GM18868 (cell line): ENCODE data around the gene POU6F2.
"Not testable (repeated sequence)": the region's sequence is repeated elsewhere in the genome, so short reads cannot be mapped to it uniquely, and the experiment has no call there.

Experiments
- ATAC-seq: cut with Tn5 transposase; IDR thresholded peaks from one replicate; pipeline ENCODE4 v1.9.1; 2021; ENCODE audit warnings: mild to moderate bottlenecking, moderate library complexity; ENCODE audit not compliant: unreplicated experiment

The POU6F2 gene

GRCh38 chr7:39294022-39294421 is 316.3 kb downstream of the POU6F2 start:
- no peak for ATAC-seq

GRCh38 chr7:39295796-39296195 is 318.1 kb downstream of the POU6F2 start:
- ATAC-seq, result no peak

- no peak for ATAC-seq
These were observed 322.0 kb downstream of the POU6F2 start for GRCh38 chr7:39299695-39300094.

GRCh38 chr7:39300276-39300675 is 322.6 kb downstream of the POU6F2 start:
- no peak for ATAC-seq

- no peak for ATAC-seq
These were observed 323.8 kb downstream of the POU6F2 start for GRCh38 chr7:39301543-39301942.

GRCh38 chr7:39304178-39304577 is 326.5 kb downstream of the POU6F2 start:
- ATAC-seq, result no peak

- ATAC-seq, result no peak
These were observed 327.1 kb downstream of the POU6F2 start for GRCh38 chr7:39304668-39305405.

- no peak for ATAC-seq
These were observed 328.4 kb downstream of the POU6F2 start for GRCh38 chr7:39306016-39306570.

- ATAC-seq, result no peak
These were observed 333.0 kb downstream of the POU6F2 start for GRCh38 chr7:39310699-39311098.

- no peak for ATAC-seq
These were observed 334.7 kb downstream of the POU6F2 start for GRCh38 chr7:39312254-39312989.

- no peak for ATAC-seq
These were observed 335.7 kb downstream of the POU6F2 start for GRCh38 chr7:39313376-39313775.

GRCh38 chr7:39313974-39314373 is 336.3 kb downstream of the POU6F2 start:
- no peak for ATAC-seq

GRCh38 chr7:39317107-39317506 is 339.4 kb downstream of the POU6F2 start:
- no peak for ATAC-seq

GRCh38 chr7:39317896-39318295 is 340.2 kb downstream of the POU6F2 start:
- no peak for ATAC-seq

GRCh38 chr7:39321245-39321644 is 343.5 kb downstream of the POU6F2 start:
- no peak for ATAC-seq

- no peak for ATAC-seq
These were observed 344.3 kb downstream of the POU6F2 start for GRCh38 chr7:39321909-39322498.

GRCh38 chr7:39324139-39324760 is 346.5 kb downstream of the POU6F2 start:
- no peak for ATAC-seq

- ATAC-seq, result not testable (repeated sequence)
These were observed 353.9 kb downstream of the POU6F2 start for GRCh38 chr7:39331607-39332006.

- no peak for ATAC-seq
These were observed 354.4 kb downstream of the POU6F2 start for GRCh38 chr7:39332142-39332541.

- no peak for ATAC-seq
These were observed 356.0 kb downstream of the POU6F2 start for GRCh38 chr7:39333701-39334100.

GRCh38 chr7:39336442-39336841 is 358.7 kb downstream of the POU6F2 start:
- ATAC-seq, result no peak
